Stimulated activated CD4-positive, alpha-beta T cell treated with anti-CD3 and anti-CD28 coated beads, Interleukin-2, amount 100 ng/mL, for 48 hours (primary cell): ENCODE results near the gene TIMM21.

ENCODE experiments used
- DNase-seq, 2 donors: peaks; one replicate each; pipeline ENCODE4 v3.0.0-alpha.2; 2020

TIMM21 gene

DNA sequence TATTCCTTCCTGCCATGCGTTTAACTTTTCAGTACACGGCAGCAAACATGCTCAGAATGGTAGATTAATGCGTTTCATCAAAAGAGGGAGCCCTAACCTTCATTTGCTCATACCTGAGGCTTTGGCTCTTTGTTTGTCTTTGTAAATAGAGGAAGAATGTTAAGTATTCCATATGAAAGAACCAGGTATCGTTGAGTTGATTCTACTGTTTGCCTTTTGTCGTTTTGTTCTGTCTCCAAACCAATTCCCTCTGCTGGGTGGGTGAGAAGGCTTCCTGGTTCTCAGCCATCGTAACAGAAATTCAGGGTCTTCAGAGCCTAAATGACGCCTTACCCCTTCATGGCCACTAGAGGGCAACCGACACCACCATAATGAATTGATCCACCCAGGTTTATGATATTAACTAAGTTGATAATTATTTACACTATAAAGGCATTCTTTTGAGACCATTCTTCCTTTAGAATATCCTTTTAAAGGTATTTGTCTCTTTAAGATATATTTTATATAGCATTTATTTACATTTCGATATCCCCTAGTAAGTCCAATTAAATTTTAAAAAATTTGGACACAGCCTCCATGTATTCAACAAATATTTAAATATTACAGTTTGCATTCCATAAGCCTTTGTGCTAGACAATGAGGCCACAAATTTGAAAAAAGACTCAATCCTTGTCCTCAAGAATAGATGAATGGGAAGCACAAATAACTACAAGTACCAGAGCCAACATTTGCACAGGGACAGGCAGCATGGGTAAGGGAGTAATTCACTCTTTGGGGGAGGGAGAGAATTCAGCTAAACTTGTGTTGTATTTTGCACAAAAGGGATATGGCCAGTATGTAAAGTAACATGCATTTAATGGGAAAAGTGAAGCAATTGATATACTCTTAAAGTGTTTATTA is 48.1 kb downstream of the TIMM21 start:
- DNase-seq, result peak; percentile 15 to 25

DNA sequence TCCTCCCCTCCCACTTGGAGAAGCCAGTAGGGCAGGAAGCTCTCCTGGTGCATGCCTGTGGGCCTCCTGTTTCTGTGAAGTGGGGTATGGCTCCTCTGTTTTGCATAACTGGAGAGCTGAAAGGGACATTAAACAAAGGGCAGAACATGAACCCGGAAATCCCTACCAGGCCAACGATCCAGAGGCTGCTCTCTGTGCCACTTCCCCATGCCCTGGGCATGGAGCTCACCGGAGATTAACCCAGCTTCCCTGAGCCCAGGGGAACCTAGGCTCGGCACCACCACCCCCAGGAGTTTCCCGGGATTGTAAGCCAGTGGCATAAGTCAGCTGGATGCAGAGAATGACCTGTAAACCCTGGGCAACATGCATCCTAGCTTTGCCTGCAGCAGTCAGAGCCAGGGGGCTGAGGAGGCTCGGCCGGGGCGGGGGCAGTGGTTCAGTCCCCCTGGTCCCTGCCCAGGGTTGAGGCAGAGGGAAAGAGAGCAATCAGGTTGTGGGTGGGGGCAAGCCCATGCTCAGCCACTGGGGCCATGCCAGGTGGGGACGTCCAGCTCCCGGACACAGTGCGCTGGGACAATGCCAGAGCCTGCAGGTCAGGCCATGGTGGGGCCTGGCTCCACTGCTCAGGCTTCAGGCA is 49.5 kb downstream of the TIMM21 start:
- DNase-seq, result no peak

DNA sequence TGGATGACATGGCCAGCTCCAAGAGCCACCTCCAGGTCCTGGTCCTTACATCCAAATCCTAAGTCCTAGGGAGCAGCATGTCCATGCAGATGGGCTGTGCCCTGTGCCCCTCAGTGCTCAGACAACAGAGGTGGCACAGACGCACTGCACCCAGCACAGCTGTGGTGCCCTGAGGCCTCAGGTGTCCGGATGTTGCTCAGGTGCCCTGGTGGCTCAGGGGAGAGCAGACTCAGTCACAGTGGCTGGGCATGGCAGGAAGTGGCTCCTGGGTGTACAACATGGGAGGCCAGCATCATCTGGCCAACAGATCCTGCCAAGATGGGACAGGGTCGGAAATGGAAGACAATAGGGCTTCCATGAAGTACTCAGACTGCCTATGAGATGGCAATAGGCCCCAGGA is 50.1 kb downstream of the TIMM21 start:
- no peak for DNase-seq

DNA sequence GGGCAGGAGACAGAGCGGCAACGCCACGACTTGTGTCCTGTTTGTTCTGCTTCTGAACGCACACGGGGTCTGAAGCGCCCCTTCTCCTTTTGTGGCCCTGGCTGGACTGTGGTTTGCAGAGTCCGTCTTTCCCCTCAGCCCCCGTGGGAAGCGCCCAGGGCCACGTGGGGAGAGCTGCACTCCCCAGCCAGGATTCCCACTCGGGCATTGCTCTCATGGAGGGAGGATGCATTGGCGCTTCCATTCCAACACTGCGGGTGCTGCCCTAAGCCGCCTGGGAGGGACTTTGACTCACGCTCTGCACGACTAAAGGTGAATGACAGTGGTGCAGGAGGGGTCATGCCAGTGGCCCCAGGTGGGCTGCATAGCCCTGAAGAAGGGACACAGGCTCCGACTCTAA is 52.5 kb downstream of the TIMM21 start:
- no peak for DNase-seq

DNA sequence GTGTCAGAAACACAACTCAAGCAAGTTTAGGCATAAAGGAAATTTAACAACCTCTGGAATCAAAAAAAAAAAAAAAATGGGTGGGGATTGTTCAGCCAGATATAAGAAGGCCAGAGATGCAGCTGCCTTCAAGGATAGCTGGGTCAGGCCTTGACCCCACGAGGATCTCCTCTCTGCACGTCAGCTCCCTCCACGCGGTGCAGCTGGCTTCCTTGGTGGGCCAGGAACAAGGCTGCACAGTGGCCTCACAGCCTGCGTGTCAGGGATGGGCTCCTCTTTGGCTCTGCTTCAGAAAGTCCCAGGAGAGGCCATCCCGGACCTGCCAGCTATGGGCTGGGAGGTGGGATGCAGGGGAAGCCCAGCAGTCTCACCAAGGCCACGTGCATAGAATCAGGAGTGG is 55.5 kb downstream of the TIMM21 start:
- no peak for DNase-seq

DNA sequence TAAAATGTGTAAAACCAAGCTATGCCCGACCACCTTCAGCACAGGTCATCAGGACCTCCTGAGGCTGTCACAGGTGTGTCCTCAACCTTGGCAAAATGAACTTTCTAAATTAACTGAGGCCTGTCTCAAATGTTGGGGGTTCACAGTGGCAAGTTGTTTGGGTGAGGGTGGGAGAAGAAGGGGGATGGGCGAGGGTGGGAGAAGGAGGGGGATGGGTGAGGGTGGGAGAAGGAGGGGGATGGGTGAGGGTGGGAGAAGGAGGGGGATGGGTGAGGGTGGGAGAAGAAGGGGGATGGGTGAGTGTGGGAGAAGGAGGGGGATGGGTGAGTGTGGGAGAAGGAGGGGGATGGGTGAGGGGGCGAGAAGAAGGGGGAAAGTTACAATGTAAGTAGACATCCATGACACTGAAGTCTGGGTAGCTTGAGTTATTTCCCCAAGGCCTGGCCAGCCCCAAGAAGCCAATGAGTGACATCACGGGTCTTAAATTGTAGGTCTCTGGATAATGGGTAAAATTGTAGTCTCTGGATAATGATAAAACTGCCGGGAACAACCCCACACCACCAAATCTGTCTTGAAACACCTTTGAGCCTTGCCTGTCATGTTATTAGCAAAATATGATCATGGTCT is 56.3 kb downstream of the TIMM21 start:
- peak in 1 of 2 donors; percentile 6 for DNase-seq
